Activated CD8-positive, alpha-beta T cell treated with anti-CD3 and anti-CD28 coated beads, Interleukin-2, amount 10 ng/mL, durations not matched to agents 7 days and 5 days (primary cell): ENCODE results near the gene KSR1. TPM values are rescaled to one million over a fixed set of nuclear protein-coding genes. Genes with fewer than 3 reads are reported as not detected.

Source experiments
- ATAC-seq: fragments of 150-1000 bp; cut with Tn5 transposase; one replicate; pipeline ENCODE4 v1.10.0; 2021; ENCODE audit warnings: moderate library complexity
- CTCF ChIA-PET: fragments of 350-600 bp; sonication (Branson Sonifier 250); formaldehyde crosslinking; loops from one replicate; lab custom pipeline; 2021; ENCODE audit warnings: antibody characterized with exemption; lab: Charles Lee
- POLR2A ChIA-PET: fragments of 350-600 bp; sonication (Branson Sonifier 250); formaldehyde crosslinking; loops from one replicate; lab custom pipeline; 2021; ENCODE audit warnings: antibody characterized with exemption; lab: Charles Lee
- DNase-seq: peaks from one replicate; pipeline ENCODE4 v3.0.0-alpha.2; 2020
- H3K27ac Mint-ChIP-seq: one replicate; pipeline ENCODE4 v1.8.0; 2021; ENCODE audit warnings: mild to moderate bottlenecking, mixed read lengths
- H3K27me3 Mint-ChIP-seq: one replicate; pipeline ENCODE4 v1.8.0; 2021; ENCODE audit warnings: low read depth, mixed read lengths
- H3K36me3 Mint-ChIP-seq: one replicate; pipeline ENCODE4 v1.8.0; 2021; ENCODE audit warnings: low read depth, mixed read lengths
- H3K4me1 Mint-ChIP-seq: one replicate; pipeline ENCODE4 v1.8.0; 2021; ENCODE audit warnings: low read depth, mixed read lengths
- H3K4me3 Mint-ChIP-seq: one replicate; pipeline ENCODE4 v1.8.0; 2021; ENCODE audit warnings: mild to moderate bottlenecking, mixed read lengths
- H3K9me3 Mint-ChIP-seq: one replicate; pipeline ENCODE4 v1.8.0; 2022; ENCODE audit warnings: mixed read lengths; ENCODE audit not compliant: insufficient read depth
- total RNA-seq, 2 experiments: library from RNA; stranded (reverse); gene quantifications; one replicate each; pipeline ENCODE4 v1.2.3, GENCODE V29; 2021

Gene KSR1
- total RNA-seq, 2 experiments from 2014 or later = 45.3 to 45.8 TPM

- ATAC-seq = peak; percentile 74
- no peaks in the 10 kb centered on the region for H3K27me3 Mint-ChIP-seq
- H3K36me3 Mint-ChIP-seq = peaks cover 14% of the 10 kb centered on the region
- H3K9me3 Mint-ChIP-seq = no peaks in the 10 kb centered on the region
- no peak overlapping the region for H3K4me3 Mint-ChIP-seq
- peaks cover 73% of the 10 kb centered on the region for H3K4me1 Mint-ChIP-seq
- peak; percentile 71 for DNase-seq
- POLR2A ChIA-PET = interaction anchor here (0.7 kb wide), 1 partner anchor 47 kb away, joined by 3 read pairs; no protein-coding TSS in a partner anchor
- H3K27ac Mint-ChIP-seq = peak overlapping the region; percentile 63
- CTCF ChIA-PET = interaction anchor here (0.9 to 7.3 kb wide), 8 partner anchors 9 to 111 kb away, joined by 3 to 78 read pairs (median 4); no protein-coding TSS in a partner anchor
Measured at GRCh38 chr17:27569257-27569722, 113.0 kb downstream of the KSR1 start.

GRCh38 chr17:27569884-27570577 lies 113.8 kb downstream of the KSR1 start:
- H3K27me3 Mint-ChIP-seq = no peaks in the 10 kb centered on the region
- ATAC-seq (no peak), DNase-seq (no peak)
- no peaks in the 10 kb centered on the region for H3K9me3 Mint-ChIP-seq
- H3K4me1 Mint-ChIP-seq = peaks cover 74% of the 10 kb centered on the region
- ChIA-PET CTCF (interaction anchor here (1.8 to 7.3 kb wide), 3 partner anchors 8 to 30 kb away, joined by 5 to 78 read pairs (median 37); no protein-coding TSS in a partner anchor), POLR2A (interaction anchor here (1.0 kb wide), 1 partner anchor 9 kb away, joined by 3 read pairs; no protein-coding TSS in a partner anchor)
- H3K27ac Mint-ChIP-seq = peak overlapping the region; percentile 63
- H3K4me3 Mint-ChIP-seq = no peak overlapping the region
- H3K36me3 Mint-ChIP-seq = peaks cover 15% of the 10 kb centered on the region

GRCh38 chr17:27570578-27570914 lies 114.3 kb downstream of the KSR1 start:
- Mint-ChIP-seq H3K9me3 (no peaks in the 10 kb centered on the region), H3K4me1 (peaks cover 76% of the 10 kb centered on the region), H3K27ac (peak overlapping the region; percentile 4), H3K27me3 (no peaks in the 10 kb centered on the region), H3K36me3 (peaks cover 17% of the 10 kb centered on the region), H3K4me3 (no peak overlapping the region)
- ATAC-seq (no peak), DNase-seq (no peak)
- ChIA-PET POLR2A (interaction anchor here (1.0 kb wide), 1 partner anchor 9 kb away, joined by 3 read pairs; no protein-coding TSS in a partner anchor), CTCF (interaction anchor here (3.4 to 7.3 kb wide), 2 partner anchors 8 to 30 kb away, joined by 37 to 78 read pairs; no protein-coding TSS in a partner anchor)

- peaks cover 76% of the 10 kb centered on the region for H3K4me1 Mint-ChIP-seq
- no peaks in the 10 kb centered on the region for H3K27me3 Mint-ChIP-seq
- H3K4me3 Mint-ChIP-seq = no peak overlapping the region
Measured at GRCh38 chr17:27571563-27572352, 115.5 kb downstream of the KSR1 start.

GRCh38 chr17:27572665-27573064 lies 116.4 kb downstream of the KSR1 start:
- Mint-ChIP-seq H3K4me3 (no peak overlapping the region), H3K27me3 (no peaks in the 10 kb centered on the region), H3K4me1 (peaks cover 79% of the 10 kb centered on the region), H3K27ac (peak overlapping the region; percentile 62), H3K9me3 (no peaks in the 10 kb centered on the region), H3K36me3 (peaks cover 19% of the 10 kb centered on the region)
- no peak for ATAC-seq
- peak; percentile 40 for DNase-seq
- ChIA-PET CTCF (interaction anchor here (1.0 to 4.0 kb wide), 5 partner anchors 7 to 29 kb away, joined by 3 to 26 read pairs (median 4); no protein-coding TSS in a partner anchor), POLR2A (no interaction called here)

More at GRCh38 chr17:27571563-27572352, 115.5 kb downstream of the KSR1 start:
- Mint-ChIP-seq H3K36me3 (peaks cover 19% of the 10 kb centered on the region), H3K27ac (no peak overlapping the region), H3K9me3 (no peaks in the 10 kb centered on the region)
- DNase-seq (no peak), ATAC-seq (no peak)
- CTCF ChIA-PET = interaction anchor here (1.1 to 4.0 kb wide), 2 partner anchors 8 to 28 kb away, joined by 4 to 26 read pairs; no protein-coding TSS in a partner anchor
- POLR2A ChIA-PET = no interaction called here

GRCh38 chr17:27573548-27573947 lies 117.3 kb downstream of the KSR1 start:
- no peak for DNase-seq
- H3K4me3 Mint-ChIP-seq = no peak overlapping the region
- ATAC-seq = no peak
- no peaks in the 10 kb centered on the region for H3K9me3 Mint-ChIP-seq
- no peaks in the 10 kb centered on the region for H3K27me3 Mint-ChIP-seq
- POLR2A ChIA-PET = interaction anchor here (0.8 kb wide), 1 partner anchor 29 kb away, joined by 3 read pairs; no protein-coding TSS in a partner anchor
- H3K36me3 Mint-ChIP-seq = peaks cover 19% of the 10 kb centered on the region
- H3K27ac Mint-ChIP-seq = peak overlapping the region; percentile 21
- peaks cover 83% of the 10 kb centered on the region for H3K4me1 Mint-ChIP-seq
- CTCF ChIA-PET = interaction anchor here (1.0 to 9.7 kb wide), 9 partner anchors 6 to 118 kb away, joined by 3 to 78 read pairs (median 5); partner anchors contain the start of gene KSR1

GRCh38 chr17:27573971-27574525 lies 117.8 kb downstream of the KSR1 start:
- H3K9me3 Mint-ChIP-seq = no peaks in the 10 kb centered on the region
- DNase-seq (no peak), ATAC-seq (no peak)
- H3K4me1 Mint-ChIP-seq = peaks cover 85% of the 10 kb centered on the region
- ChIA-PET CTCF (interaction anchor here (0.9 to 9.7 kb wide), 11 partner anchors 7 to 337 kb away, joined by 3 to 78 read pairs (median 5); partner anchors contain the start of gene KSR1), POLR2A (interaction anchor here (0.6 to 0.8 kb wide), 2 partner anchors 21 to 30 kb away, joined by 3 read pairs; no protein-coding TSS in a partner anchor)
- H3K4me3 Mint-ChIP-seq = no peak overlapping the region
- peaks cover 19% of the 10 kb centered on the region for H3K36me3 Mint-ChIP-seq
- no peaks in the 10 kb centered on the region for H3K27me3 Mint-ChIP-seq
- peak overlapping the region; percentile 21 for H3K27ac Mint-ChIP-seq

GRCh38 chr17:27575096-27575911 lies 119.1 kb downstream of the KSR1 start:
- peaks cover 86% of the 10 kb centered on the region for H3K4me1 Mint-ChIP-seq
- POLR2A ChIA-PET = no interaction called here
- CTCF ChIA-PET = interaction anchor here (1.2 to 9.7 kb wide), 8 partner anchors 8 to 339 kb away, joined by 4 to 78 read pairs (median 8); no protein-coding TSS in a partner anchor

GRCh38 chr17:27575912-27576252 lies 119.6 kb downstream of the KSR1 start:
- Mint-ChIP-seq H3K36me3 (peaks cover 19% of the 10 kb centered on the region), H3K4me1 (peaks cover 86% of the 10 kb centered on the region)

More at GRCh38 chr17:27575096-27575911, 119.1 kb downstream of the KSR1 start:
- no peak for ATAC-seq
- DNase-seq = no peak
- H3K9me3 Mint-ChIP-seq = no peaks in the 10 kb centered on the region
- H3K27me3 Mint-ChIP-seq = no peaks in the 10 kb centered on the region
- H3K27ac Mint-ChIP-seq = peak overlapping the region; percentile 45
- peaks cover 18% of the 10 kb centered on the region for H3K36me3 Mint-ChIP-seq
- no peak overlapping the region for H3K4me3 Mint-ChIP-seq

GRCh38 chr17:27576477-27577083 lies 120.3 kb downstream of the KSR1 start:
- peak overlapping the region; percentile 73 for H3K27ac Mint-ChIP-seq
- ChIA-PET CTCF (interaction anchor here (1.1 to 9.7 kb wide), 5 partner anchors 9 to 222 kb away, joined by 3 to 78 read pairs (median 7); partner anchors contain the start of gene KSR1), POLR2A (no interaction called here)
- no peaks in the 10 kb centered on the region for H3K27me3 Mint-ChIP-seq
- H3K4me1 Mint-ChIP-seq = peaks cover 89% of the 10 kb centered on the region
- H3K36me3 Mint-ChIP-seq = peaks cover 22% of the 10 kb centered on the region
- no peak for ATAC-seq
- H3K9me3 Mint-ChIP-seq = no peaks in the 10 kb centered on the region
- no peak for DNase-seq
- no peak overlapping the region for H3K4me3 Mint-ChIP-seq

More at GRCh38 chr17:27575912-27576252, 119.6 kb downstream of the KSR1 start:
- POLR2A ChIA-PET = no interaction called here
- ATAC-seq = no peak
- no peaks in the 10 kb centered on the region for H3K27me3 Mint-ChIP-seq
- H3K9me3 Mint-ChIP-seq = no peaks in the 10 kb centered on the region
- no peak overlapping the region for H3K4me3 Mint-ChIP-seq
- DNase-seq = no peak
- CTCF ChIA-PET = interaction anchor here (1.4 to 9.7 kb wide), 4 partner anchors 9 to 221 kb away, joined by 4 to 78 read pairs (median 8); no protein-coding TSS in a partner anchor
- H3K27ac Mint-ChIP-seq = no peak overlapping the region
